GM19239 (cell line): ENCODE results near the gene ESPL1.
"Not testable (repeated sequence)": the region's sequence is repeated elsewhere in the genome, so short reads cannot be mapped to it uniquely, and the experiment has no call there.

ENCODE experiments used
- DNase-seq: peaks from one replicate; pipeline ENCODE4 v3.0.0; 2011; ENCODE audit warnings: low spot score; ENCODE audit not compliant: insufficient read length
- FAIRE-seq: peaks from 2 replicates; lab custom pipeline; 2011; peaks lifted over from hg19 to GRCh38; lab: Jason Lieb, UNC

Gene ESPL1

DNA sequence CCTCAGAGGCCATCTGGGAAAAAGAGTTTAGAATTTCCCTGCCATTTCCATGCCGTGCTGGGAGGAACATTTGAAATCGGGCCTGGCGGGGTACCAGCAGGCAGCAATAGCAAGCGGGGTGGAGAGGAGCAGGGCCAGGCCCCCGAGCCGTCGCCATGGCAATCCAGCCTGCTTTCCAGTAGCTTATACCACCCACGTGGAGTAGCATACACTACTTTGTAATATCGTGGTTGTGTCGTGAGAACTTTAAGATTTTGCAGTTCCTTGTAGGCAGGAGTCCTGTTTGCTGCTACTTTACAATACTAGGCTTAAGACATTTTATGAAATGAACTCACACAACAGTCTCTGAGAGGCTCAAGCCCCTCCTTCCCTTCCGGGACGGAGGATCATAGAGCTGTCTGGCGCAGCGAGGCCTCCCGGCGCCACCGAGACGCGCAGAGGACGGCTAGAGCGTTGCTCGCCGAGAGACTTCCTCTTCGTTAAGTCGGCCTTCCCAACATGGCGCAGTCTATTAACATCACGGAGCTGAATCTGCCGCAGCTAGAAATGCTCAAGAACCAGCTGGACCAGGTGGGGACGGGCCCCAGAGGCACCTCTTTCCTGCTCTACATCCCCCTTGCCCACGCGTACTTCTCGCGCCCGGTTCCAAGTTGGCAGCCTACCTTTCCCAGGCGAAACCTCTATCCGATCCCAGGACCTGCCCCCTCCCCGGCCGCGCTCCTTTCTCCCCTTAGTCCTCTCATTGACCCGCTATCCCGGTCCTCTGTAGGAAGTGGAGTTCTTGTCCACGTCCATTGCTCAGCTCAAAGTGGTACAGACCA is 27.2 kb downstream of the ESPL1 start, which contains the start of gene PFDN5:
TSS of gene PFDN5 (plus strand) at position 473 of the 821 bp plus-strand sequence. CDS start at position 499, 26 bp downstream.
- peak; percentile 99 for FAIRE-seq
- peak; percentile 85 for DNase-seq

DNA sequence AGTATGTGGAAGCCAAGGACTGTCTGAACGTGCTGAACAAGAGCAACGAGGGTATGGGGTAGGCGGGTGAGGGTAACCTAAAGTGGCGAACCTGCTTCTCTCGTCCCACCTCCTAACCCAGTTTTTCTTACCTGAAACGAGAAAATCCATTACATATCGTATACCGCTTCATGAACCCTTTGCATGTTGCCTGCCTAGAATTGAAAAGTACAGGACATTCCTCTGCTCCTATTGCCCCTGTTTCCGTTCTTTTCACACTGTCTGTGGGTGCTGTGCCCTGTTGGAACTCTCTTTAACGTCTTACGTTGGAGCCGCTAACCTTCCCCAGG is 27.8 kb downstream of the ESPL1 start:
- FAIRE-seq: no peak
- DNase-seq: no peak

DNA sequence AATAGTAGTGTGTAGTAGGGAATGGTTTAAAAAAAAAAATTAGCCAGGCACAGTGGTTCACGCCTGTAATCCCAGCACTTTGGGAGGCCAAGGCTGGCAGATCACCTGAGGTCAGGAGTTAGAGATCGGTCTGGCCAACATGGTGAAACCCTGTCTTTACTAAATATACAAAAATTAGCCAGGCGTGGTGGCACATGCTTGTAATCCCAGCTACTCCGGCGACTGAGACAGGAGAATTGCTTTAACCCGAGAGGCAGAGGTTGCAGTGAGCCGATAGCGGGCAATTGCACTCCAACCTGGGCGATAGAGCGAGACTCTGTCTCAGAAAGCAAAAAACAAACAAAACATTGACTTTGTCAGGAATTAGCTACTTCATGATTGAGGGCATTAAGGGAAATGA is 29.0 kb downstream of the ESPL1 start:
- DNase-seq, FAIRE-seq: not testable (repeated sequence)

DNA sequence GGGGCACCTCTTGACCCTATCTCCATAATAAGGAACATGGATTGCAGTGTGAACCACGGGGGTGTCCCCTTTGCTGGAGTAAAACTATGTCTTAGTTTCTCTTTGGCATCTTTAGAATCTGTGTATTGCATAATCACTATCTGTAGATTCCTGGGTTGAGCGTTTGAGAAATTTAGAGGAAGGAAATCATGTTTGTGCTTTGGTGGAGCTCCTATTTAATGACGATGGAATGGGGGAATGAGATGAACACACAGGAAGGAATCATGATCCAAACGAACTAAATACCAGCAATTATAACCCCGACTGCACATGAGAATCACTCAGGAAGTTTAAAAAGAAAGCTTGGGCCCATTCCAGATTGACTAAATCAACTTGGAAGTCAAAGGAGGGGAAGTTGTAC is 30.1 kb downstream of the ESPL1 start:
- DNase-seq (no peak), FAIRE-seq (no peak)

DNA sequence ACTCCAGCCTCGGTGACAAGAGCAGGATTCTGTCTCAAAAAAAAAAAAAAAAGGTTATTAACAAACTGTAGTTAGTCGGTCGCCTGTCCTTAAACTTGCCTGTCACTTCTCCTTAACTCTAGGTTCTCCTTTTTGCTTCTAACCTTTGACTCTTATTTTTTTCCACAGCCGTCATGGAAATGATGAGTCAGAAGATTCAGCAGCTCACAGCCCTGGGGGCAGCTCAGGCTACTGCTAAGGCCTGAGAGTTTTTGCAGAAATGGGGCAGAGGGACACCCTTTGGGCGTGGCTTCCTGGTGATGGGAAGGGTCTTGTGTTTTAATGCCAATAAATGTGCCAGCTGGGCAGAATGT is 31.0 kb downstream of the ESPL1 start:
- FAIRE-seq (no peak), DNase-seq (no peak)

GRCh38 chr12:53299454-53300180 is 31.5 kb downstream of the ESPL1 start, which contains the start of gene MYG1:
Gene MYG1, plus strand, starts transcription at chr12:53299695. Its CDS starts 43 bp downstream, at chr12:53299738.
- peak; percentile 87 for FAIRE-seq
- DNase-seq: peak; percentile 84

GRCh38 chr12:53300187-53300586 is 32.1 kb downstream of the ESPL1 start:
- peak; percentile 14 for FAIRE-seq
- DNase-seq: no peak

DNA sequence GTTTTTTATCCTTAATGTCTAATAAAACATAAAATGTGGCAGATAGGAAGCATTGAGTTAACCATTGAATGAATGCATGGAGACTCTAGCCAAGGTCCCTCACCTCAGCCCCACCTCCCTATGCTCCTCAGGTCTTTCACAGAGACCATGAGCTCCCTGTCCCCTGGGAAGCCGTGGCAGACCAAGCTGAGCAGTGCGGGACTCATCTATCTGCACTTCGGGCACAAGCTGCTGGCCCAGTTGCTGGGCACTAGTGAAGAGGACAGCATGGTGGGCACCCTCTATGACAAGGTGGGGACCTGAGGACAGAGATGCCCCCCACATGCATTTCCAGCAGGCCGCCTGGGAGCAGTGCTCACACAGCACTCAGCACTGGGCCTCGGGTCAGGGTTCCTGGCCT is 34.8 kb downstream of the ESPL1 start:
- FAIRE-seq (no peak), DNase-seq (no peak)

- DNase-seq: no peak
- no peak for FAIRE-seq
These were observed 38.7 kb downstream of the ESPL1 start for GRCh38 chr12:53306826-53307225.

- DNase-seq (no peak), FAIRE-seq (no peak)
These were observed 40.2 kb downstream of the ESPL1 start for GRCh38 chr12:53308276-53308675.

GRCh38 chr12:53313996-53314395 is 45.9 kb downstream of the ESPL1 start:
- FAIRE-seq (no peak), DNase-seq (no peak)

DNA sequence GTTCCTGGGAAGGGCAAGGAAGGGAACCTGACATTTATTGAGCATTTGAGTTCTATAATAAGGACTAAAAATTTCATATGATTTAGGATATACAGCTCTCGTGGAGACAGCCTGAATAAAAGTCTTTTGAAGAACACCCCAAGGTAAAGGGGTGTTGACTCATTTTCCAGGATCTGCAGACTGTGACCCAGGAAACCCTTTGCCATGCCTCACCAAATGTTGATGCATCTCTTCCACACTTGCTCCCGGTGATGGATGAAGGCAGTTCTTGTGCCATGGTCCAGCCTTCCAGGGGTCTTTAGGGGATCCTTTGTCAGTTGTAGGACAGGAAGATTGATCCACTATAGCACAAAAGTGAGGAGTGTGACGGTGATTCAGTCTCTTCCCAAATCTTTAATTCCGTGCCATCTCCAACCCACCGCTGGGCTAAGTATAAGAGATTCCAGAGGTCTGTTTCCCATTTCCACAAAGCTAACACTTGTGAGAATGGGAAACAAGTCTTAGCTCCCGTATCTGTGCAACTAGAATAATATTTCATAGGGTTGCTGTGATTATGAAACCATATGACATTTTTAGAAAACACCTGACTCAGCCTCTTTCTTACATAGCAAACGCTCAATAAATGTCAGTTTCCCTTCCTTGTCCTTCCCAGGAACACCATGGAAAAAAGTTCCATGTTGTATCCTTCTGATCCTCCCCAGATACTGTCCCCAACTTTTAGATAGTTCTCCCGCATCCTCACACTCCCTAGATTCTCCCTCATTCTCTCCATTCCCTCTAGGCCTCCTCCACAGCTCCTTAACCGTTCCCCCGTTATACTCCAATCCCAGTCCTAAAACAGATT is 52.5 kb downstream of the ESPL1 start:
- DNase-seq (no peak), FAIRE-seq (no peak)

GRCh38 chr12:53324113-53324778 is 56.1 kb downstream of the ESPL1 start:
- FAIRE-seq (peak; percentile 84), DNase-seq (peak; percentile 53)

DNA sequence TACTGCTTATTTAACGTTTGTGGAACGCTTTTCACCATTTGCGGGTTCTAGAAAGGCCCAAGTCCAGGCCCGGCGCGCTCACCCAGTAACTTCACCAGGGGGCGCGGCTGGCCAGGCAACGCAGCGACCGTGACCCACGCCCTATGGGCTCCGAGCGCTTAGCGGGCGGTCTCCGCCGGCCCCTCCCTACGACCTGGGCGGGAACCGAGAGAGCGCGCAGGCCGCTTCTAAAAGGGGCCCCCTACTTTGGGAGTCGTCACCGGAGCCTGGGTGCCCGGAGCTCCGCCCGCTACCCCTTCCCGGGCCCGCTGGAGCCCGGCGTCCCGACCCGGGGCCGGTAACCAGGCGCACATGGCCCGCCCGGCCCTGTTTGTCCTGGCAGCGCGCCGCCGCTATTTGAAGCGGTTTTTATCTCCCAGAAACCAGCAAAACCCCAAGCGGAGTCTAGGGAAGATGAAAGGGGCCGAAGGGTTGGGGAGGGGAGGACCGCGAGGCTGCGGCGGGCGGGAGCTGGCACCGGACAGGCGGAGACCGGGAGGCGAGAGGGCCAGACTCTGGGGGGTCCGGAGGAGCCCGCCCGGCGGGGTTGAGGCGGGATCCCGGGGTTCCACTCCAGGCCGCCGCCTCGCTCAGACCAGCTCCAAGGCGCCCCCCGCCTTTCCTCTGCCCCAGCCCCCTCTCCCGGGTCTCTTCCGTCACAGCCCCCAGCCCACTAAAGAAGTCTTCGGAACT is 56.8 kb downstream of the ESPL1 start:
- DNase-seq (peak; percentile 91), FAIRE-seq (peak; percentile 65)

- DNase-seq (no peak), FAIRE-seq (no peak)
These were observed 57.5 kb downstream of the ESPL1 start for GRCh38 chr12:53325511-53326061.

DNA sequence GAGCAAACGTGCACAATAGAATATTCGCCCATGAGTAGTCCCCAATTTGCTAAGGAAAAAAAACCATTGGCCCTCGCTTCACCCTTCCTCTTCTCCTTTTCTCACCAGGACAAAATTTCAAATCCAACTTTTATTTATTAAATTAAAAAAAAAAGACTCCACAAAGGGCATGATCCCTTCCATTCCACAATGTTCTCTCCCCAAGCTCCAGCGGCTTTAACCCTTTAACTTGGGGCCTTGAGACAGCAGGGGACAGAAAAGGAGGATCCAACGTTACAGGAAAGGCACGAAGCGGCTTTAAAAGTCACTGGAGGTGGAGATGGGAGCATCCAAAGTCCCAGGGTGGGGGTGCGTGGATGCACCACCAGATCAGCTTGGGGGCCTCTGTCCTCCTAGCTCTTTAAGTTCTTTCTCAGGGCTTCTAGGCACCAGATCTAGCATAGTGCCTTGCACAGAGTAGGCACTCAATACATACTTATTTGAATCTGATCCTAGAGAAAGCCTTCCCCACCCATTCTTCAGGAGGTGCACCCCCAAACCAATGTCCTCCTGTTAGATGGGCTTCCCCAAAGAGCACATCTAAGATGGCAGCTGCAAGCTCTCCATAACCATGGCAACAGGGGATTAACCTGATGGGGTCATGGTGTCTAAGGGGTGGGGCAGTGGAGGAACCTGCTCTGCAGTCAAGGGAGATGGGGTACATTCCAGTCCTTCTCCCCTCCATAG is 58.5 kb downstream of the ESPL1 start:
- FAIRE-seq: no peak
- DNase-seq: no peak

- FAIRE-seq: no peak
- DNase-seq: no peak
These were observed 59.4 kb downstream of the ESPL1 start for GRCh38 chr12:53327435-53328042.

DNA sequence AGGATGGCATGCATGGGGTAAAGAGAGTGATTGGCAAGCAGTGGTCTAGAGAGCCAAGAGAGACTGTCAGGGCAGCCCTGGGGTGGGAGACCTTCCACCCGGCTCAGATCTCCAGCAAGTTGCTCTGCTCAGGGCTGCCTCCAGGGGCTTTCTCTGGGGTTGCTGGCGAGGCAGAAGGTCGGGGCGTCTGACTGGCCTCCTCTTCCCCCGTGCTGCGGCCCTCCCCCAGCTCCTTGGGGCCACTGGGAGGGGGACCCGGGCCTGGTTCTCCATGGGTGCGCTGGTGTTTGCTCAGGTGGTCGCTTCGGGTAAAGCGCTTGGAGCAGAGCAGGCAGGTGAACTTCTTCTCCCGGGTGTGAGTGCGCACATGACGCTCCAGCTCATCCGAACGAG is 59.9 kb downstream of the ESPL1 start:
- DNase-seq (no peak), FAIRE-seq (no peak)
